ENCODE results near the gene NCAPD3. TPM values are rescaled to one million over a fixed set of nuclear protein-coding genes. Genes with fewer than 3 reads are reported as not detected.

Gene NCAPD3
- total and polyA plus RNA-seq, 9 of the 15 experiments (the other 6 are each of a cell fraction or from before 2014, with no cell fraction given) = 23.6 to 80.6 (median 58.6) TPM

- TF ChIP-seq ZNF318 (IDR thresholded peaks at IDR 0.05; ENCODE audit: borderline replicate concordance in 1 of 2, low read depth in 1 of 2) (no peak), MECOM (CRISPR knock-in tag; IDR thresholded peaks at IDR 0.05) (no peak), EWSR1 (IDR thresholded peaks at IDR 0.05; ENCODE audit: borderline replicate concordance, low read depth, partially characterized antibody) (no peak), NCOA4 (IDR thresholded peaks at IDR 0.05; ENCODE audit: partially characterized antibody) (no peak), ZNF274 (IDR thresholded peaks at IDR 0.05; ENCODE audit: borderline replicate concordance, low read depth, low read length) (no peak), KDM4B (IDR thresholded peaks at IDR 0.05; ENCODE audit: borderline replicate concordance in 2 of 2, low read depth in 1 of 2) (no peak), CREBBP (IDR thresholded peaks at IDR 0.05; ENCODE audit: low read depth, low read length) (no peak), GTF3C2 (IDR thresholded peaks at IDR 0.05; ENCODE audit: borderline replicate concordance, extremely low read depth, insufficient read length) (no peak), MITF (IDR thresholded peaks at IDR 0.05) (no peak), TCF7L2 (IDR thresholded peaks at IDR 0.05; ENCODE audit: low read depth, low read length) (no peak)
These were observed 1.2 kb upstream of the NCAPD3 start (continued) for GRCh38 chr11:134224710-134225664.
